ENCODE data around the gene TBXAS1. TPM values are rescaled to one million over a fixed set of nuclear protein-coding genes. Genes with fewer than 3 reads are reported as not detected.

TBXAS1 gene
- total RNA-seq, 1 donor from 2014 or later, result 9.9 TPM

GRCh38 chr7:140044251-140044650 lies 215.2 kb downstream of the TBXAS1 start:
- Histone ChIP-seq H3K9me3 (ENCODE audit: control insufficient read depth in 3 of 3, low read length in 3 of 3) (no peaks in the 10 kb centered on the region), H3K36me3 (ENCODE audit: control insufficient read depth in 3 of 3, insufficient read depth in 3 of 3, low read length in 3 of 3) (peaks cover 5 to 23% (median 14%) of the 10 kb centered on the region in 3 donors), H3K27ac (ENCODE audit: low read depth, low read length) (no peak overlapping the region), H3K27me3 (ENCODE audit: control insufficient read depth in 3 of 3, insufficient read depth in 3 of 3, low read length in 3 of 3) (no peaks in the 10 kb centered on the region), H3K4me1 (ENCODE audit: control insufficient read depth in 3 of 3, insufficient read depth in 3 of 3, low read length in 3 of 3) (peaks cover 0 to under 1% (median 0%) of the 10 kb centered on the region in 3 donors), H3K9ac (ENCODE audit: low read depth in 1 of 3, low read length in 3 of 3) (no peak overlapping the region), H3K4me3 (ENCODE audit: low read length in 3 of 3) (no peak overlapping the region)

GRCh38 chr7:140045697-140046096 lies 216.6 kb downstream of the TBXAS1 start:
- Histone ChIP-seq H3K27ac (ENCODE audit: low read depth, low read length) (no peak overlapping the region), H3K9me3 (ENCODE audit: control insufficient read depth in 3 of 3, low read length in 3 of 3) (no peaks in the 10 kb centered on the region), H3K36me3 (ENCODE audit: control insufficient read depth in 3 of 3, insufficient read depth in 3 of 3, low read length in 3 of 3) (peaks cover 0 to 15% (median 14%) of the 10 kb centered on the region in 3 donors), H3K4me3 (ENCODE audit: low read length in 3 of 3) (no peak overlapping the region), H3K27me3 (ENCODE audit: control insufficient read depth in 3 of 3, insufficient read depth in 3 of 3, low read length in 3 of 3) (no peaks in the 10 kb centered on the region), H3K9ac (ENCODE audit: low read depth in 1 of 3, low read length in 3 of 3) (no peak overlapping the region), H3K4me1 (ENCODE audit: control insufficient read depth in 3 of 3, insufficient read depth in 3 of 3, low read length in 3 of 3) (peaks cover 0 to 5% (median 0%) of the 10 kb centered on the region in 3 donors)

GRCh38 chr7:140047197-140047596 lies 218.1 kb downstream of the TBXAS1 start:
- Histone ChIP-seq H3K9me3 (ENCODE audit: control insufficient read depth in 3 of 3, low read length in 3 of 3) (no peaks in the 10 kb centered on the region), H3K4me3 (ENCODE audit: low read length in 3 of 3) (no peak overlapping the region), H3K36me3 (ENCODE audit: control insufficient read depth in 3 of 3, insufficient read depth in 3 of 3, low read length in 3 of 3) (peaks cover 0 to 8% (median 8%) of the 10 kb centered on the region in 3 donors), H3K4me1 (ENCODE audit: control insufficient read depth in 3 of 3, insufficient read depth in 3 of 3, low read length in 3 of 3) (peaks cover 0 to 5% (median 0%) of the 10 kb centered on the region in 3 donors), H3K27ac (ENCODE audit: low read depth, low read length) (no peak overlapping the region), H3K9ac (ENCODE audit: low read depth in 1 of 3, low read length in 3 of 3) (no peak overlapping the region), H3K27me3 (ENCODE audit: control insufficient read depth in 3 of 3, insufficient read depth in 3 of 3, low read length in 3 of 3) (no peaks in the 10 kb centered on the region)

- no peak overlapping the region for H3K4me3 ChIP-seq (ENCODE audit: low read length in 3 of 3)
- no peaks in the 10 kb centered on the region for H3K27me3 ChIP-seq (ENCODE audit: control insufficient read depth in 3 of 3, insufficient read depth in 3 of 3, low read length in 3 of 3)
- H3K9me3 ChIP-seq (ENCODE audit: control insufficient read depth in 3 of 3, low read length in 3 of 3), result no peaks in the 10 kb centered on the region
- peaks cover 0 to 8% (median 8%) of the 10 kb centered on the region in 3 donors for H3K36me3 ChIP-seq (ENCODE audit: control insufficient read depth in 3 of 3, insufficient read depth in 3 of 3, low read length in 3 of 3)
- H3K4me1 ChIP-seq (ENCODE audit: control insufficient read depth in 3 of 3, insufficient read depth in 3 of 3, low read length in 3 of 3), result peaks cover 0 to 5% (median 0%) of the 10 kb centered on the region in 3 donors
- no peak overlapping the region for H3K9ac ChIP-seq (ENCODE audit: low read depth in 1 of 3, low read length in 3 of 3)
- H3K27ac ChIP-seq (ENCODE audit: low read depth, low read length), result no peak overlapping the region
Measured at GRCh38 chr7:140048138-140048537, 219.1 kb downstream of the TBXAS1 start.

GRCh38 chr7:140048989-140049338 lies 219.9 kb downstream of the TBXAS1 start:
- Histone ChIP-seq H3K27ac (ENCODE audit: low read depth, low read length) (no peak overlapping the region), H3K27me3 (ENCODE audit: control insufficient read depth in 3 of 3, insufficient read depth in 3 of 3, low read length in 3 of 3) (no peaks in the 10 kb centered on the region), H3K36me3 (ENCODE audit: control insufficient read depth in 3 of 3, insufficient read depth in 3 of 3, low read length in 3 of 3) (peaks cover 0 to 8% (median 8%) of the 10 kb centered on the region in 3 donors), H3K4me1 (ENCODE audit: control insufficient read depth in 3 of 3, insufficient read depth in 3 of 3, low read length in 3 of 3) (peaks cover 0 to 5% (median 0%) of the 10 kb centered on the region in 3 donors), H3K4me3 (ENCODE audit: low read length in 3 of 3) (no peak overlapping the region), H3K9ac (ENCODE audit: low read depth in 1 of 3, low read length in 3 of 3) (no peak overlapping the region), H3K9me3 (ENCODE audit: control insufficient read depth in 3 of 3, low read length in 3 of 3) (no peaks in the 10 kb centered on the region)

- H3K27ac ChIP-seq (ENCODE audit: low read depth, low read length), result no peak overlapping the region
- no peaks in the 10 kb centered on the region for H3K27me3 ChIP-seq (ENCODE audit: control insufficient read depth in 3 of 3, insufficient read depth in 3 of 3, low read length in 3 of 3)
- H3K4me3 ChIP-seq (ENCODE audit: low read length in 3 of 3), result no peak overlapping the region
- no peaks in the 10 kb centered on the region for H3K9me3 ChIP-seq (ENCODE audit: control insufficient read depth in 3 of 3, low read length in 3 of 3)
- peaks cover 2 to 8% (median 5%) of the 10 kb centered on the region in 3 donors for H3K36me3 ChIP-seq (ENCODE audit: control insufficient read depth in 3 of 3, insufficient read depth in 3 of 3, low read length in 3 of 3)
- H3K4me1 ChIP-seq (ENCODE audit: control insufficient read depth in 3 of 3, insufficient read depth in 3 of 3, low read length in 3 of 3), result peaks cover 0 to 5% (median 0%) of the 10 kb centered on the region in 3 donors
- H3K9ac ChIP-seq (ENCODE audit: low read depth in 1 of 3, low read length in 3 of 3), result no peak overlapping the region
Measured at GRCh38 chr7:140049339-140050024, 220.4 kb downstream of the TBXAS1 start.

GRCh38 chr7:140050100-140050499 lies 221.0 kb downstream of the TBXAS1 start:
- no peak overlapping the region for H3K27ac ChIP-seq (ENCODE audit: low read depth, low read length)
- peaks cover 2 to 8% (median 2%) of the 10 kb centered on the region in 3 donors for H3K36me3 ChIP-seq (ENCODE audit: control insufficient read depth in 3 of 3, insufficient read depth in 3 of 3, low read length in 3 of 3)

GRCh38 chr7:140051820-140052219 lies 222.8 kb downstream of the TBXAS1 start:
- Histone ChIP-seq H3K9ac (ENCODE audit: low read depth in 1 of 3, low read length in 3 of 3) (no peak overlapping the region), H3K27me3 (ENCODE audit: control insufficient read depth in 3 of 3, insufficient read depth in 3 of 3, low read length in 3 of 3) (no peaks in the 10 kb centered on the region), H3K4me1 (ENCODE audit: control insufficient read depth in 3 of 3, insufficient read depth in 3 of 3, low read length in 3 of 3) (peaks cover 0 to 5% (median 0%) of the 10 kb centered on the region in 3 donors), H3K36me3 (ENCODE audit: control insufficient read depth in 3 of 3, insufficient read depth in 3 of 3, low read length in 3 of 3) (peaks cover 2 to 5% (median 2%) of the 10 kb centered on the region in 3 donors), H3K4me3 (ENCODE audit: low read length in 3 of 3) (no peak overlapping the region), H3K9me3 (ENCODE audit: control insufficient read depth in 3 of 3, low read length in 3 of 3) (no peaks in the 10 kb centered on the region), H3K27ac (ENCODE audit: low read depth, low read length) (no peak overlapping the region)

More at GRCh38 chr7:140050100-140050499, 221.0 kb downstream of the TBXAS1 start:
- Histone ChIP-seq H3K27me3 (ENCODE audit: control insufficient read depth in 3 of 3, insufficient read depth in 3 of 3, low read length in 3 of 3) (no peaks in the 10 kb centered on the region), H3K4me1 (ENCODE audit: control insufficient read depth in 3 of 3, insufficient read depth in 3 of 3, low read length in 3 of 3) (peaks cover 0 to 5% (median 0%) of the 10 kb centered on the region in 3 donors), H3K9me3 (ENCODE audit: control insufficient read depth in 3 of 3, low read length in 3 of 3) (no peaks in the 10 kb centered on the region), H3K9ac (ENCODE audit: low read depth in 1 of 3, low read length in 3 of 3) (no peak overlapping the region), H3K4me3 (ENCODE audit: low read length in 3 of 3) (no peak overlapping the region)

GRCh38 chr7:140053812-140054539 lies 224.9 kb downstream of the TBXAS1 start:
- Histone ChIP-seq H3K9me3 (ENCODE audit: control insufficient read depth in 3 of 3, low read length in 3 of 3) (no peaks in the 10 kb centered on the region), H3K4me3 (ENCODE audit: low read length in 3 of 3) (no peak overlapping the region), H3K4me1 (ENCODE audit: control insufficient read depth in 3 of 3, insufficient read depth in 3 of 3, low read length in 3 of 3) (peaks cover 0 to 5% (median 0%) of the 10 kb centered on the region in 3 donors), H3K27ac (ENCODE audit: low read depth, low read length) (no peak overlapping the region), H3K9ac (ENCODE audit: low read depth in 1 of 3, low read length in 3 of 3) (no peak overlapping the region), H3K36me3 (ENCODE audit: control insufficient read depth in 3 of 3, insufficient read depth in 3 of 3, low read length in 3 of 3) (peaks cover 0 to 5% (median 2%) of the 10 kb centered on the region in 3 donors), H3K27me3 (ENCODE audit: control insufficient read depth in 3 of 3, insufficient read depth in 3 of 3, low read length in 3 of 3) (no peaks in the 10 kb centered on the region)

GRCh38 chr7:140054751-140055150 lies 225.7 kb downstream of the TBXAS1 start:
- Histone ChIP-seq H3K27me3 (ENCODE audit: control insufficient read depth in 3 of 3, insufficient read depth in 3 of 3, low read length in 3 of 3) (no peaks in the 10 kb centered on the region), H3K9ac (ENCODE audit: low read depth in 1 of 3, low read length in 3 of 3) (no peak overlapping the region), H3K27ac (ENCODE audit: low read depth, low read length) (no peak overlapping the region), H3K36me3 (ENCODE audit: control insufficient read depth in 3 of 3, insufficient read depth in 3 of 3, low read length in 3 of 3) (peaks cover 0 to 5% (median 2%) of the 10 kb centered on the region in 3 donors), H3K4me1 (ENCODE audit: control insufficient read depth in 3 of 3, insufficient read depth in 3 of 3, low read length in 3 of 3) (peaks cover 2 to 7% (median 7%) of the 10 kb centered on the region in 3 donors), H3K9me3 (ENCODE audit: control insufficient read depth in 3 of 3, low read length in 3 of 3) (no peaks in the 10 kb centered on the region), H3K4me3 (ENCODE audit: low read length in 3 of 3) (no peak overlapping the region)
